K562 (cell line): Measurements from ENCODE around the gene OPA1. TPM values are rescaled to one million over a fixed set of nuclear protein-coding genes. Genes with fewer than 3 reads are reported as not detected.
A peak's percentile ranks its signal among the peaks of the same experiment; 100 is the strongest.

Source experiments
- CHCHD3 ChIP-seq: fragments of 250-450 bp; sonication (Bioruptor Pico); IDR thresholded peaks from 2 replicates; pipeline ENCODE4 v2.1.2; 2022; ENCODE audit warnings: mild to moderate bottlenecking
- ESRRB ChIP-seq: fragments of 250-450 bp; sonication (Bioruptor Pico); IDR thresholded peaks from 2 replicates; pipeline ENCODE4 v1.5.0; 2020; ENCODE audit warnings: mild to moderate bottlenecking, moderate library complexity, borderline replicate concordance
- GABPA ChIP-seq: fragments of 200-800 bp; sonication (Bioruptor generic); conservative IDR thresholded peaks from 2 replicates; pipeline ENCODE4 v1.6.1; 2016; ENCODE audit warnings: low read depth, missing genetic modification characterization, missing compliant biosample characterization
- MAX ChIP-seq: sonication (generic); formaldehyde crosslinking; IDR thresholded peaks from 2 replicates; pipeline ENCODE4 v1.9.0; 2022; ENCODE audit warnings: mild to moderate bottlenecking, missing genetic modification reagents
- POLR3A ChIP-seq: IDR thresholded peaks from 2 replicates; pipeline ENCODE4 v1.6.1; 2011; ENCODE audit warnings: borderline replicate concordance, mild to moderate bottlenecking, moderate library complexity; ENCODE audit not compliant: insufficient read length, insufficient read depth; ENCODE audit errors: extremely low read depth
- RBM39 ChIP-seq: fragments of 200-400 bp; formaldehyde crosslinking; optimal IDR thresholded peaks from 2 replicates; pipeline ENCODE3; 2018; ENCODE audit warnings: low read depth, low read length
- REST ChIP-seq, 2 experiments: fragments of 450-650 bp; formaldehyde crosslinking in 1 of 2; IDR thresholded peaks; 2 replicates each; pipeline versions ENCODE4 v1.4.0 to v1.6.1; 2014 to 2020; ENCODE audit warnings: mild to moderate bottlenecking in 2 of 2, borderline replicate concordance in 1 of 2, low read depth in 1 of 2
- TAF1 ChIP-seq: IDR thresholded peaks from 2 replicates; pipeline ENCODE4 v1.6.1; 2011; ENCODE audit warnings: mild to moderate bottlenecking, low read length, moderate library complexity; ENCODE audit not compliant: insufficient read depth, control insufficient read depth, severe bottlenecking; ENCODE audit errors: extremely low read depth
- TARDBP ChIP-seq: fragments of 450-650 bp; IDR thresholded peaks from 2 replicates; pipeline ENCODE4 v1.6.1; 2016
- TRIM24 ChIP-seq, 2 experiments: fragments of 450-650 bp; IDR thresholded peaks; 2 replicates each; pipeline ENCODE4 v1.6.1; 2016
- XRCC4 ChIP-seq: IDR thresholded peaks from one replicate; pipeline ENCODE4 v1.6.1; 2011; ENCODE audit not compliant: insufficient read depth, insufficient read length; ENCODE audit errors: extremely low read depth
- ZFX ChIP-seq: sonication (generic); formaldehyde crosslinking; IDR thresholded peaks from 2 replicates; pipeline ENCODE4 v1.8.0; 2022; ENCODE audit warnings: mild to moderate bottlenecking, missing genetic modification reagents, moderate library complexity
- ZNF766 ChIP-seq: fragments of 200-800 bp; sonication (Bioruptor generic); conservative IDR thresholded peaks from 2 replicates; pipeline ENCODE4 v1.6.1; 2016; ENCODE audit warnings: missing genetic modification characterization, missing compliant biosample characterization
- ZNF785 ChIP-seq: fragments of 250-450 bp; sonication (Bioruptor Pico); IDR thresholded peaks from 2 replicates; pipeline ENCODE4 v1.4.0; 2020; ENCODE audit warnings: mild to moderate bottlenecking
- polyA plus RNA-seq, 8 experiments: library from polyadenylated mRNA; depleted of rRNA in 4 of 8; stranded (reverse) in 5 of 8; unstranded in 3 of 8; fragments of >200 nt; fragmentation: Nextera tagmentation in 2 of 8; fragmentation: Illumina TruSeq in 1 of 8; extraction: Ambion mirVana in 2 of 8; extraction: Trizol in 1 of 8; gene quantifications; 2 replicates each; pipeline versions ENCODE4 v1.2.1 to v1.2.3, GENCODE V29; 2011 to 2014; ENCODE audit warnings: inconsistent platforms in 1 of 8, missing spikeins in 1 of 8
- total RNA-seq, 7 experiments: library from RNA; depleted of rRNA in 6 of 7; stranded (reverse); fragments of >200 nt in 6 of 7; fragmentation: Illumina TruSeq in 2 of 7; extraction: Trizol in 2 of 7; gene quantifications; 2 replicates each; pipeline versions ENCODE4 v1.2.1 to v1.2.3, GENCODE V29; 2011 to 2021; ENCODE audit warnings: low replicate concordance in 1 of 7
- TF ChIP-seq, protein P1 (sequence below), 2 experiments: fragments of 150-350 bp in 1 of 2; IDR thresholded peaks; 2 replicates each; pipeline ENCODE4 v1.6.1; 2012 to 2016; ENCODE audit warnings: low read depth in 2 of 2, low read length in 2 of 2, mild to moderate bottlenecking in 1 of 2, moderate library complexity in 1 of 2

The OPA1 gene
- total and polyA plus RNA-seq, 9 of the 15 experiments (the other 6 are each of a cell fraction or from before 2014, with no cell fraction given) = 19.7 to 127 (median 94.7) TPM

DNA sequence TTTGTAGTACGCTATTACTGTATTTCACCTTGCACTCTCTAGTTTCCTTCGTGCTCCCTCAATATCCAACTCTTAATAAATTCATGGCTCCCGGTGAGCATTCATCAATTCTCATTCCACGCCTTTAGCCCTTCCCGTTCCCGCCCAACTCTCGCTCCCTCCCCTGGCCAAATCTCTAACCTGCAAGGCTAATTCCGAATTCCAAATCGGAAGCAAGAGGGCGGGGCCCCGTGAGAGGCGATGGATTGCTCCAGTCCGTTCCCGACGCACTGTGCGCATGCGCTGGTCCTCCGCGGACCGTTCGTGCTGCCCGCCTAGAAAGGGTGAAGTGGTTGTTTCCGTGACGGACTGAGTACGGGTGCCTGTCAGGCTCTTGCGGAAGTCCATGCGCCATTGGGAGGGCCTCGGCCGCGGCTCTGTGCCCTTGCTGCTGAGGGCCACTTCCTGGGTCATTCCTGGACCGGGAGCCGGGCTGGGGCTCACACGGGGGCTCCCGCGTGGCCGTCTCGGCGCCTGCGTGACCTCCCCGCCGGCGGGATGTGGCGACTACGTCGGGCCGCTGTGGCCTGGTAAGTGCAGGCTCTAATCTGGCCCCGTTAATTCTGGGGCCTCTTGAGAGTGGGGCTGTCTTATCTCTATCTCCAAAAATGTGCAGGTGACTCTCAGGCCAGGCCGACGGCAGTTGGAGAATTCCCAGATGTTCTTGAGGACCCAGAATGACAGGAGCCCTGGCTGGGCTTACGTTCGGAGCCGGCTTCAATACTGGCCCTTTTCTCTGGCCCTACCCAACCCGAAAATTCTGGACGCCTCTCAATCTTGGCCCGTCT lies at the start of gene OPA1 (continued):
- TF ChIP-seq REST (IDR thresholded peaks at IDR 0.05; ENCODE audit: borderline replicate concordance) (no peak; the same call in 1 of the 2 replicates), REST (CRISPR knock-in tag; IDR thresholded peaks at IDR 0.05; ENCODE audit: low read depth) (peak; percentile 69), ZFX (CRISPR knock-in tag) (peak; percentile 98), ZNF785 (no peak), ESRRB (no peak), GABPA (tag) (peak; percentile 96), TAF1 (peak; percentile 89), POLR3A (no peak), RBM39 (peak; percentile 28), ZNF766 (peak; percentile 80), TRIM24 (IDR thresholded peaks at IDR 0.05) (peak in 1 of 2 experiments; percentile 99; a peak in 2 of 4 replicates), TARDBP (peak; percentile 74), MAX (CRISPR knock-in tag) (peak; percentile 91), XRCC4 (no peak), CHCHD3 (peak; percentile 78; the same call in 1 of the 2 replicates)
- TF ChIP-seq, protein P1, sequence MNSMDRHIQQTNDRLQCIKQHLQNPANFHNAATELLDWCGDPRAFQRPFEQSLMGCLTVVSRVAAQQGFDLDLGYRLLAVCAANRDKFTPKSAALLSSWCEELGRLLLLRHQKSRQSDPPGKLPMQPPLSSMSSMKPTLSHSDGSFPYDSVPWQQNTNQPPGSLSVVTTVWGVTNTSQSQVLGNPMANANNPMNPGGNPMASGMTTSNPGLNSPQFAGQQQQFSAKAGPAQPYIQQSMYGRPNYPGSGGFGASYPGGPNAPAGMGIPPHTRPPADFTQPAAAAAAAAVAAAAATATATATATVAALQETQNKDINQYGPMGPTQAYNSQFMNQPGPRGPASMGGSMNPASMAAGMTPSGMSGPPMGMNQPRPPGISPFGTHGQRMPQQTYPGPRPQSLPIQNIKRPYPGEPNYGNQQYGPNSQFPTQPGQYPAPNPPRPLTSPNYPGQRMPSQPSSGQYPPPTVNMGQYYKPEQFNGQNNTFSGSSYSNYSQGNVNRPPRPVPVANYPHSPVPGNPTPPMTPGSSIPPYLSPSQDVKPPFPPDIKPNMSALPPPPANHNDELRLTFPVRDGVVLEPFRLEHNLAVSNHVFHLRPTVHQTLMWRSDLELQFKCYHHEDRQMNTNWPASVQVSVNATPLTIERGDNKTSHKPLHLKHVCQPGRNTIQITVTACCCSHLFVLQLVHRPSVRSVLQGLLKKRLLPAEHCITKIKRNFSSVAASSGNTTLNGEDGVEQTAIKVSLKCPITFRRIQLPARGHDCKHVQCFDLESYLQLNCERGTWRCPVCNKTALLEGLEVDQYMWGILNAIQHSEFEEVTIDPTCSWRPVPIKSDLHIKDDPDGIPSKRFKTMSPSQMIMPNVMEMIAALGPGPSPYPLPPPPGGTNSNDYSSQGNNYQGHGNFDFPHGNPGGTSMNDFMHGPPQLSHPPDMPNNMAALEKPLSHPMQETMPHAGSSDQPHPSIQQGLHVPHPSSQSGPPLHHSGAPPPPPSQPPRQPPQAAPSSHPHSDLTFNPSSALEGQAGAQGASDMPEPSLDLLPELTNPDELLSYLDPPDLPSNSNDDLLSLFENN (IDR thresholded peaks at IDR 0.05; ENCODE audit: low read depth in 2 of 2, low read length in 2 of 2) = peak in 1 of 2 experiments; percentile 80; a peak in 1 of 4 replicates
